HG02571 (cell line): ENCODE results near the gene CXCL14.
"Not testable (repeated sequence)": the region's sequence is repeated elsewhere in the genome, so short reads cannot be mapped to it uniquely, and the experiment has no call there.

Experiments used
- ATAC-seq: cut with Tn5 transposase; IDR thresholded peaks from one replicate; pipeline ENCODE4 v1.9.1; 2021; ENCODE audit warnings: mild to moderate bottlenecking, moderate library complexity; ENCODE audit not compliant: unreplicated experiment

The CXCL14 gene

DNA sequence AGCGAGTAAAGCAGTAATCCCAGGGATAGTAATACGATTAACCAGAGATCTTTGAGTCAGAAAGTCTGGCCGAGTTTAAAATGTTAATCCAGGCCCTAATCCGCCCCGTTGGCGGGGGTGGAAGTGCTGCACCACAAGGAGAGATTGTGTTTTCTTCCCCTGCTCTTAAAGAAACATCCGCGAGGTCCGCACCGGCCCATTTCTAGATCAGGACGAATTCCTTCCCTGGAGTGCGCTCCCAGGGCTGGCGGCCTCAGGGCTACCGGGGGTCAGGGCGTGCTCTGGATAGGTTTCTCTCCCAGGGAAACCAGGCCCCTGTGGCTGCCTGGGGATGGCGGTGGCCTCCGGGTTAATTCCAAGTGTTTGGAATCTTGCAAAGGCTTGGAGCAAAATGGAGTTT lies 33.7 kb downstream of the CXCL14 start:
- no peak for ATAC-seq

DNA sequence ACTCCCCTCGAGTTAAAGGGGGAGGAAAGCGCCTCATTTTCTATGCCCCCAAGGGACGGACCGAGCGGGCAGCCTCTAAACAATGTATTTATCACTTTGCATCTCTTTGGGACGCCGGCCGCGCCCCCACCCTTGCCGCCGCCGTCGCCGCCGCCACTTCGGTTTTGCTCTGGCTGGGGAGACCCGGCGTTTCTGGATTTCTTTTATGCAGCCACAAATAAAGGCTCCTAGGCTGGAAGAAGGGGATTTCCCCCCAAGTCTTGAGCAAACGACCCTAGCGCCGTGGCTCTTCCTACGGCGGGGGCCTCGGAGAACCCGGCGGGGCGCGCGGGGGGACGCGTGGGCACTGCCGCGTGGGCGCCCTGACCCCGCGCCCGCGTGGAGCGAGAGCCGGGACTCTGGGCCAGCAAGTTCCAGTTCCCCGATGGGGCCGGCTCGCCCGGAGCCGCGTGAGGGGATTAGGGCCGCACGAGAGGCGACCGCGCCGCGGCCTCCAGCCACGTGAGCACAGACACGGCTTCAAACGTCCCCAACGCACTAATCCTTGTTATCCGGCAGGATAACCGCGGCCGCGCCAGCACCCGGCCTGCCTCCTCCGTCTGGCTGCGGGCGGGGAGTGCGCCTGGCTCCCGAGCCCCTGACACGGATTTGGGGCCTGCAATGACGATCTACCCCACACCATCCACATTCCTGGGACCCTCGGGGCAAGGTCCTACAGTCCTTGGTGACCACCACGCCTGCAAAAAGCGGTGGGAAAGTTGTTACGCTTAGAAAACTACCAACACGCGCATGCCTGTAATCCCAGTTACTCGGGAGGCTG lies 35.1 kb downstream of the CXCL14 start:
- ATAC-seq, result no peak

DNA sequence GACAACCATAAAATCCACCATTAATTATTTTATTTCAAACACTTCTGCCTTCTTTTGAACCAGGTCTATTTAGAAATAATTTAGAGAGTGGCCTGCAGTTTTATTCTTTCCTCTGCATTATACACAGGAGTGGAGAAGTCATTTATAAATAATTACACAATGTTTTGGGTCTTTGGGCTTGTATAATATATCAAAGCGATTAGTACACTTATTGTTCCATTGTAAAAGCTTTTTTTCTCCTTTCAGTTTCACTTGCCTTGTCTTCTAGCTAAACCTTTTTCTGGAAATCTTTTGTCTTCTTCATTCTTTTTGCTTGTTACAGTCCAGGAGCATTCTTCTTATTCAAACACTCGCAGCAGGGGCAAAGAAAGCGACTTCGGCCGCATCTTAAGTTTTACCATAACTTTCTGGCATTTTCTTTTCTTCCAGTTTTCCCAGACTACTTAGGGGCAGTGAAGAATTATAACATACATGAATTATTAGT lies 35.7 kb downstream of the CXCL14 start:
- ATAC-seq, result no peak

DNA sequence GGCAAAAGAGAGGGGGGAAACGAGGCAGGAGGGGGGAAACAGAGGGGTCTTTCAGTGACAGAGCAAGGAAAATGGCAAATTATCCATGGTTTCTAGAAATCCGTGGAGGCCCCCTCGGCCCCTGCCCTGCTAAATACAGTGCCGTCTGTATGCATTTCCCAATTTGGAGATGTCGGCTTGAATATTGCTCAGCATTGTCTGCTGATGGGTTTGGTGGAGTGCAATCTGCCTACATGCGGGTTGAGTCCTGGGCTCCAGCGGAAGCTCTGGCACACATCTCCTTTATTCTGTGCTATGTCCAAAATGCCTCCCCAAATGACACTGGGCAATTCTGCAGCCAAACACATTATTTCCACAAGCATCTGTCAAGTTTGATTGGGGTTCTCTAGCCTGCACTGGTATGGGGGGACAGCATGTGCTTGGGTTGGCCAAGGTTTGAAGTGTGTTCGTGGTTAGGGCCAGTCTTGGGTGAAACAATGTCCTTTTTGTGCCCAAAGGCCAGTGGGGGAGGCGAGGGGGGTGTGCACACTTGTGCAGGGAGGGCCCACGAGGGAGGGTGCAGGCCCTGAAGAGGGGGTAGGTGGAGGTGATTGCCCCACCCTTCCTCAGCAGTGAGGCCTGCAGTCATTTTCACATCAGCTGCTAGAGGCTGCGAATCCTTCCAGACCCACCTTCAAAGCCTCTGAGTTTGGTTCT lies 36.8 kb downstream of the CXCL14 start:
- no peak for ATAC-seq

DNA sequence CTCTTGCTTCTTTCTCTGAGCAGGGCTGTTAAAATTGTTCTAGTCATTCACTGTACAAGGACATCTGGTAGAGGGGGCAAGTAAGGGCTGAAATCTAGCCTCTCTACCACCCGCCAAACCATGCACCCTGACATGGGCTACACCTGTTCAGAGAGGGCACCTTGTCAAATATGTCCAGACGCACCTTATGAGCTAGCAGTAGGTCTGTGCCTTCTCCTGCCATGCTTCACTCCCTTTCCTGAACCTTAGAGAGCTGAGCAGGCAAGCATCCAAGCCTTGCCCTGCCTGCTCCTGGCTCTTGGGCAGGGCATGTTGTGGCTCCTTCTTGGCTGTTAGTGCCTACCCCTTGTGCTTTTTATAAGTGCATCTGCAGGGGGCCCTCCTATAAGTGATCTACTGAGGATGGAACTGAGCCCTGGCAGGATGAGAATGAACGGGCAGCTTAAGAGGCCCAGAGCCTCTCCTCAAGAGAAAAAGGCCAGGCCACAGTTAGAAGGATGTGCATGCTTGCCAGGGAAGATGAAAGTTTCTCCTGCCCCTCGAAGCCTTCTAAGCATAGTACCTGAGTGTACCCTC lies 39.3 kb downstream of the CXCL14 start:
- no peak for ATAC-seq

DNA sequence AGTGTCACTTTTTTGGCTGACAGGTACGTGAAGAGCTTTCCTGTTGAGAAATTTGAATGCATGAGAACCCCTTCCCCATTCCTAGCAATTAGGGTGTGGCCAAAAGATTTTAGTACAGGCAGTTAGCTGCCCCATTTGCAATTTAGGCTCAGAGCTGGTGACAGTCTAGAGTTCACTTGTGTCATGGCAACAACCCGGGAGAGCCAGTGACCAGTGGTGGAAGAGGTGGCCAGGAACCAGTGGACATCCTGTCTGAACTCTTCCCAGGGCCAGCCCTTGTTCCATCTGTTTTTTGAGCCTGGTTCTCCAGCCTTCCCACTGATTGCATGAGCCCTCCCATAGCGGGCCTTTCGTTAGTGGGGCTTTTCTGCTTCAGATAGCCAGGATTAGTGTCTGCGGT lies 40.5 kb downstream of the CXCL14 start:
- ATAC-seq, result no peak

DNA sequence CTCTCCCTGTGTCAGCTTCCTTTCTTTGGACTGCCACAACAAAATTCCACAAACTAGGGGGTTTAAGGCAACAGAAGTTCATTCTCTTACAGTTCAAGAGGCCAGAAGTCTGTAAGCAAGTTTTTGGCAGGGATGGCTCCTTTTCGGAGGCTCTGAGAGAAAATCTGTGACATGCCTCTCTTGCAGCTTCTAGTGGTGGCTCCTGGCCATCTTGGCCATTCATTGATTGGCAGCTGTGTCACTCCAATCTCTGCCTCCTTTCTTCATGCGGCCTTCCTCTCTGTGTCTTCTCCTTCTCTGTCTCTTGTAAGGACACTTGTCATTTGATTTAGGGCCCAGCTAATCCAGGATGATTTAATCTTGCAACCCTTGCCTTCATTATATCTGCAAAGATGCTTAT lies 41.0 kb downstream of the CXCL14 start:
- no peak for ATAC-seq

DNA sequence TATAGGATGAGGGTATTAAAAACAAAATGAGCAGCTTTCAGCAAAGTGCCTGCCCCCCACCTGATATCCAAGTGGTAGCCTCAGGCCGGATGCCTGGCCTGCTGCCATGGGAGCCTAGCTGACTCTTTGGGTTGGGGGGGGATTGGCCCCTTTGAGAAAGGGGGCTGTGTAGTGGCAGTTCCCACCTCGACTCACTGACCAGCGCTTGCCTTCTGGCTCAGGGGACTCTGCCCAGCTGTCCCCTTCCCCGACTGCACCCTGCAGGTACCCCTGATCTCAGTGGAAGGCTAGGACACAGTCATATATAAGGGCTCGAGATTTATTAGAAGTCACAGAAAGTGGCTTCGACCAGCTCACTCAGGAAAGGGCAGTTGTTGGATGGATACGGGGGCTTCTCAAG lies 41.5 kb downstream of the CXCL14 start:
- ATAC-seq, result no peak

DNA sequence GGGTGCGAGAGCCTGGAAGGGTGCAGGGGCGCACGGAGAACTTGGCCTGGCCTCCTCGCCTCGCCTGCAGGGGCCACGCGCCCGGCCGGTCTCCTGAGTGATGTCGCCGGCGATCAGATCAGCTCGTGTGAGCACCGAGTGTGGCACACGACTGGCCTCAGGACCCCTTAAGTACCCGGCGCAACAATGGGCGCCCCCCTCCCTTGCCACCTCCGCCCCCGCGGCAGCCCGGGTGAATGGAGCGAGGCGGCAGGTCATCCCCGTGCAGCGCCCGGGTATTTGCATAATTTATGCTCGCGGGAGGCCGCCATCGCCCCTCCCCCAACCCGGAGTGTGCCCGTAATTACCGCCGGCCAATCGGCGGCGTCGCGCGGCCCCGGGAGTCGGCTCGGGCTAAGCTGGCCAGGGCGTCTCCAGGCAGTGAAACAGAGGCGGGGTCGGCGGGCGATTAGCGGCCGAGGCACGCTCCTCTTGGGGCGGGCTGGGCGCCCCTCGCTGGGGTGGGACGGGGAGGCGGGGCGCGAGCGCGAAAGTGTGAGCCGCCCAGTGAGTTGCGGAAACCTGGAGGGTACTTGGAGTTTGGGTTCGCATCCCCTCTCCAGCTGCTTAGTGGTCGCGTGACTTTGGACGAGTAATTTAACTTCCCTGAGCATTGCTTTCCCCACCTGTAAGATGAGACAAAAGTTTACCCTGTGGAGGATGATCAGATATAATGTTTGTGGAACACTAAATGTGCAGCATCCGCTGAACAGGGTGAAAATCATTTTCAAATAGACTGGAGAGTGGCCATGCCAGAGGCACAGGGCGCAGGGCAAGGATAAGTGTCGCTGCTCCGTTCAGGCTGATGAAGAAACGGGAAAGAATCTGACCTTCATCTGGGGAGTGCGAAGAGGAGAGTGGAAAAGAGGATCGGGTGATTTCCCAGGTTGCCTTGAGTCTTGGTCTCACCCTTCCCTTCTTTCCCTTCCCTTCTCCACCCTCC lies 42.7 kb downstream of the CXCL14 start, which contains the start of gene NEUROG1:
TSS of gene NEUROG1 (minus strand) at position 145 of the 982 bp plus-strand sequence. CDS start 274 bp downstream, outside the sequence.
- no peak for ATAC-seq

DNA sequence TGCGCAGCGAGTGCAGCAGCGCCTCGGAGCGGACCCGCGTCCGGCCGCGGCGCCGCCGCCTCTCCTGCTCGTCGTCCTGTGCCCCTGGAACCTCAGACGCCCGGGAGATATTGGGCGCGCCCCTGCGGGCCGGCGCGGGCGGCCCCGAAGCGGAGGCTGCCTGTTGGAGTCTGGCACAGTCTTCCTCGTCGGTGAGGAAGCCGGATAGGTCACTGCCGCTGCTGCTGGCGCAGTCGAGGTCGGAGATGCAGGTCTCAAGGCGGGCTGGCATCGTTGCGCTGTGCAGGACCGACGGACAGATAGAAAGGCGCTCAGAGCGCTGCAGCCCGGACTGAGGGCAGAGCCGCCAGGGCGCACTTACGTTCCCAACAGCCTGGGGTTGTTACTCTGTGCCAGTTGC lies 43.4 kb downstream of the CXCL14 start:
- no peak for ATAC-seq

DNA sequence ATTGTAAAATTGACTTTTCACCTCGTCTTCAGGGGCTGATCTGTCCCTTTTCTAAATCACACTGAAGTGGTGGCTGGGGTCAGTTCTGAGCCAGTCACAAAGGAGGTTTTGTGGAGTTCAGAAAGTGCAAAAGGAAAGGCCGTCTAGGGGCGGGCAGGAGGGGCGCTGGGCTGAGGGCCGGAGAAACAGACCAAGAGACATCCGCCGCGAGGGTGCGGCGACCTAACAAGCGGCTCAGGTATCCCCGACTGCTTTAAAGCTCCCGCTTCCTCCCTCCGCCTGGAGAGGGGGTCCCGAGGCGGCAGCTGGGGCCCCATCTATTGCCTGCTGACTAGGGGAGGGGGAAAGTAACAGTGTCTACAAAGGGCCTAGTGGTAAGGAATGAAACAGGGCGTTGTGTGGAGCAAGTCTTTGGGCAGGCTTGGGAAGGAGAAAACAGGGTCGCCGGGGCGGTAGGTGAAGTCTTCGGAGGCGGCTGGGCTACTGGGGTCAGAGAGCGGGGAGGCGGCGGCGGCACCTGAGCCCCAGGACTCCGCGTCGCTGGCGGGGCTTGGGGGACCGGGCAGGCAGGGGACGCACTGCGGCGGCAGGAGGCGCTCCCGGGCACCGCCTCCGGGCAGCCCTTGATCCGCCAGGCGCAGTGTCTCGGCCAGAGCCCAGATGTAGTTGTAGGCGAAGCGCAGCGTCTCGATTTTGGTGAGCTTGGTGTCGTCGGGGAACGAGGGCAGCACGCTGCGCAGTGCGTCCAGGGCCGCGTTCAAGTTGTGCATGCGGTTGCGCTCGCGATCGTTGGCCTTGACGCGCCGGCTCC lies 44.0 kb downstream of the CXCL14 start:
- ATAC-seq, result no peak

DNA sequence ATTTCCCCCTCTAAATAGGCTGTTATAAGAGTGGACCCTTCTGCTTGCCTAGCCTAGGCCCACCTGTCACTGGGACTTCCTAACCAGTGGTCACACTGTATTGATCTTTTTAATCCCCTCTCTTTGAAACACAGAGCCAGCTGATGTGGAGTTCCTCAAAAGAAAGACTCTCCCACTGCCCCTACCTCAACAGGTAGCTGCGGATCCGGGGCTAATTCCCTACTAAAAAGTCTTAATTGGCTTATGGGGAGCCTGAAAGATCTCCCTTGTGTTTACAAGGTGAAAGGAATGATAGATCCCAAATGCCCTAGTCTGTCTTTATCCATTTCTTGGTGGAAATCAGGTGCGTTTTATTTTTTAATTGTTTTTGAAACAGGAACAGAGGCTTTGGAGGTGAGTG lies 45.0 kb downstream of the CXCL14 start:
- no peak for ATAC-seq

DNA sequence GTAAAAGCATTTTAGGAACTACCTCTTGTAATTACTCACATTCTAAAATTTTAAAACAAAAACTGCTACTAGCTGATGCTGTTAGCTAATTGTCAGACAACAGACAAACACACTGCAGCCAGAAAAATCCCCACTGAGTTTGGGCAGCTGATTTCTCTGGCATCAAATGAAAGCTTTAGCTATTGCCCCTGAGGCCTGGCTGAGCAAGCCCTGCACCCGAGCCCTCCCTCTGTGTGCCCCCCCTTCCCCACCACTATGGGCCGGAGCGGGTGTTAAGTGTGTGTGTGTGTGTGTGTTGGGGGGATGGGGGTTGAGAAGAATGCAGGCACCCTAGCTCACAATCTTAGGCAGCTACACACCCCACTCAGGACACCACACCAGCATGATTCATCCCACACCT lies 45.5 kb downstream of the CXCL14 start:
- no peak for ATAC-seq

DNA sequence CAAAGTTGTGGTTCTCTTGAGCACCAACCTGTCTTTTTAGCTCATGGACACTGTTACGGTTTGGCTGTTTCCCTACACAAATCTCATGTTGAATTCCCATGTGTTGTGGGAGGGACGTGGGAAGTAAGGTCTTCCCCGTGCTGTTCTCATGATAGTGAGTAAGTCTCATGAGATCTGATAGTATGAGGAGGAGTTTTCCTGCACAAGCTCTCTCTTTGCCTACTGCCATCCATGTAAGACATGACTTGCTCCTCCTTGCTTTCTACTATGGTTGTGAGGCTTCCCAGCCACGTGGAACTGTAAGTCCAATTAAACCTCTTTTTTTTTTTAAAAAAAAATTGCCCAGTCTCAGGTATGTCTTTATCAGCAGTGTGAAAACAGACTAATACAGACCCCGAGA lies 49.2 kb downstream of the CXCL14 start:
- ATAC-seq, result not testable (repeated sequence)

DNA sequence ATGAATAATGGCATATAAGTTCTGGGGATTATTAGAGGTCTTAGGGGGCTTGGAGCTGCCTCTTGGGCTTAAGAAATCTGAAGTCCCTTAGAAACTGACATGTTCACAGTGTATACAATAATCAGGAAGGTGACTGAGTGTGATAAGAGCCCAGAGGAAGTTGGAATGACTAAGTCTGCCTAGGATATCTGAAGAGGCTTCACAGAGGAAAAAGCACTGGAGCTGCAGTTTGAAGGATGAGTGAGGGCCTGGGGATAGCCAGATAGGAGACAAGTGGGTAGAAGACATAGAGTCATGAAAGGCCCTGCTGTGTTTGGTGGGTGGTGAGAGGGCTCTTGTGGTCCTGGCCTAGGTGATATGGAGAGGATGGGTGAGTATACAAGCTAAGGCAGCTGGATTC lies 51.9 kb downstream of the CXCL14 start:
- no peak for ATAC-seq

DNA sequence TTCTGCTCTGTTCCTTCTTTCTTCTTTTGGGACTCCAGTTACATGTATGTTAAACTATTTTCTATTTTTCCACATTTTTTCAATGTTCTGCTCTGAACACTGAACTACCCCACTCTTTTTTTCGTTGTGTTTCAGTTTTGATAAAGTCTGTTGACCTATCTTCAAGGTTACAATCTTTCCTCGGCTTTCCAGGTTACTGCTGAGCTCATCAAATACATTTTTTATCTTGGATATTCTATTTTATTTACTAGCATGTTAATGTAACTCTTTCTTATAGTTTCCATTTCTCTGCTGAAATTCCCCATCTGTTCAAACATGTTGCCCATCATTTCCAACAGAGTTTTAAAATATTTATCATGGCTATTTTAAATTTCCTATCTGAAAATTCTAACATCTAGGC lies 56.8 kb downstream of the CXCL14 start:
- ATAC-seq, result no peak
